GM23338 (cell line): ENCODE results near the gene FNDC11. TPM values are rescaled to one million over a fixed set of nuclear protein-coding genes. Genes with fewer than 3 reads are reported as not detected.

Experiments used
- ATAC-seq: fragments of 200-7000 bp; cut with Tn5 transposase; 3 replicates; pipeline ENCODE4 v1.9.1; 2020
- DNase-seq: peaks from one replicate; pipeline ENCODE4 v3.0.0-alpha.2; 2015; ENCODE audit warnings: low spot score
- H2AFZ ChIP-seq: fragments of 200-600 bp; sonication (generic); 2 replicates; pipeline ENCODE4 v1.8.0; 2016; ENCODE audit warnings: antibody characterized with exemption, mild to moderate bottlenecking, moderate library complexity
- H3F3A ChIP-seq: fragments of 200-600 bp; sonication (generic); replicated peaks from 2 replicates; pipeline ENCODE4 v1.8.0; 2017; ENCODE audit warnings: antibody characterized with exemption, mixed run types, low read depth
- H3K27ac ChIP-seq: fragments of 200-600 bp; sonication (generic); 2 replicates; pipeline ENCODE4 v1.6.1; 2016; ENCODE audit warnings: low read depth
- H3K27me3 ChIP-seq: fragments of 200-600 bp; sonication (generic); 2 replicates; pipeline ENCODE4 v1.8.0; 2016; ENCODE audit warnings: mild to moderate bottlenecking, mixed run types, moderate library complexity; ENCODE audit not compliant: insufficient read depth
- H3K36me3 ChIP-seq: fragments of 200-600 bp; sonication (generic); 2 replicates; pipeline ENCODE4 v1.8.0; 2016; ENCODE audit warnings: mild to moderate bottlenecking; ENCODE audit not compliant: insufficient read depth
- H3K4me1 ChIP-seq: fragments of 200-600 bp; sonication (generic); 2 replicates; pipeline ENCODE4 v1.8.0; 2016; ENCODE audit warnings: mild to moderate bottlenecking, moderate library complexity; ENCODE audit not compliant: insufficient read depth
- H3K4me2 ChIP-seq: fragments of 200-600 bp; sonication (generic); 2 replicates; pipeline ENCODE4 v1.7.1; 2017; ENCODE audit warnings: mixed run types
- H3K4me3 ChIP-seq: fragments of 200-600 bp; sonication (generic); 2 replicates; pipeline ENCODE4 v1.6.1; 2016; ENCODE audit warnings: mixed run types
- H3K79me2 ChIP-seq: fragments of 200-600 bp; sonication (generic); replicated peaks from 2 replicates; pipeline ENCODE4 v1.8.0; 2017; ENCODE audit warnings: mild to moderate bottlenecking; ENCODE audit not compliant: insufficient read depth
- H3K9me2 ChIP-seq: fragments of 200-600 bp; sonication (generic); 2 replicates; pipeline ENCODE4 v1.8.0; 2017; ENCODE audit not compliant: insufficient read depth
- H4K20me1 ChIP-seq: fragments of 200-600 bp; sonication (generic); replicated peaks from 2 replicates; pipeline ENCODE4 v1.8.0; 2017; ENCODE audit warnings: mild to moderate bottlenecking; ENCODE audit not compliant: insufficient read depth
- H3K27ac Mint-ChIP-seq: 2 replicates; pipeline ENCODE4 v1.8.0; 2020; ENCODE audit warnings: inconsistent platforms, mild to moderate bottlenecking, moderate library complexity, mixed read lengths
- H3K27me3 Mint-ChIP-seq: 3 replicates; pipeline ENCODE4 v1.8.0; 2022; ENCODE audit warnings: low read depth, mild to moderate bottlenecking, moderate library complexity, mixed read lengths, inconsistent platforms; ENCODE audit not compliant: insufficient read depth, poor library complexity
- H3K36me3 Mint-ChIP-seq: 3 replicates; pipeline ENCODE4 v1.8.0; 2021; ENCODE audit warnings: low read depth, mild to moderate bottlenecking, inconsistent platforms, moderate library complexity, mixed read lengths
- H3K4me1 Mint-ChIP-seq: 3 replicates; pipeline ENCODE4 v1.8.0; 2020; ENCODE audit warnings: mild to moderate bottlenecking, inconsistent platforms, mixed read lengths
- H3K4me3 Mint-ChIP-seq: 3 replicates; pipeline ENCODE4 v1.8.0; 2021; ENCODE audit warnings: moderate library complexity, mild to moderate bottlenecking, inconsistent platforms, mixed read lengths
- H3K9me3 Mint-ChIP-seq: 3 replicates; pipeline ENCODE4 v1.8.0; 2020; ENCODE audit warnings: moderate library complexity, mild to moderate bottlenecking, inconsistent platforms, mixed read lengths
- CREB1 ChIP-seq: fragments of 250-450 bp; sonication (Bioruptor Pico); IDR thresholded peaks from 2 replicates; pipeline ENCODE4 v1.5.0; 2020; ENCODE audit warnings: low read depth, mild to moderate bottlenecking, moderate library complexity
- EZH2 ChIP-seq: fragments of 200-600 bp; sonication (generic); IDR thresholded peaks from one replicate; pipeline ENCODE4 v1.8.0; 2017; ENCODE audit warnings: antibody characterized with exemption, mild to moderate bottlenecking, low read depth; ENCODE audit not compliant: unreplicated experiment
- JUNB ChIP-seq: IDR thresholded peaks from one replicate; pipeline ENCODE4 v1.6.1; 2016; ENCODE audit warnings: antibody characterized with exemption; ENCODE audit not compliant: unreplicated experiment
- POLR2AphosphoS5 ChIP-seq: IDR thresholded peaks from 2 replicates; pipeline ENCODE4 v1.6.1; 2016; ENCODE audit warnings: antibody characterized with exemption, low read depth
- STAT1 ChIP-seq: IDR thresholded peaks from one replicate; pipeline ENCODE4 v1.6.1; 2016; ENCODE audit warnings: antibody characterized with exemption; ENCODE audit not compliant: unreplicated experiment
- ZNF114 ChIP-seq: fragments of 250-450 bp; sonication (Bioruptor Pico); IDR thresholded peaks from 2 replicates; pipeline ENCODE4 v1.5.0; 2020; ENCODE audit warnings: mild to moderate bottlenecking, moderate library complexity
- ZNF331 ChIP-seq: fragments of 250-450 bp; sonication (Bioruptor Pico); IDR thresholded peaks from 2 replicates; pipeline ENCODE4 v1.5.0; 2020; ENCODE audit warnings: low read depth, mild to moderate bottlenecking, moderate library complexity
- long read RNA-seq: library from polyadenylated mRNA; unstranded; transcript quantifications from one replicate; pipeline ENCODE4 v2.0.0, GENCODE V29; 2020; ENCODE audit not compliant: unreplicated experiment
- polyA plus RNA-seq: library from polyadenylated mRNA; unstranded; fragments of >200 nt; fragmentation: Nextera tagmentation; extraction: Ambion mirVana; gene quantifications from 2 replicates; pipeline ENCODE4 v1.2.1, GENCODE V29; 2016
- total RNA-seq: library from RNA; depleted of rRNA; stranded (reverse); fragments of >200 nt; shearing (Covaris generic); gene quantifications from 2 replicates; pipeline ENCODE4 v1.2.3, GENCODE V29; 2014; rRNA removed
- TF ChIP-seq, protein P1 (sequence below): fragments of 250-450 bp; sonication (Bioruptor Pico); IDR thresholded peaks from 2 replicates; pipeline ENCODE4 v1.5.0; 2020; ENCODE audit warnings: mild to moderate bottlenecking, moderate library complexity
- TF ChIP-seq, protein P2 (sequence below): IDR thresholded peaks from one replicate; pipeline ENCODE4 v1.6.1; 2018; ENCODE audit warnings: antibody characterized with exemption; ENCODE audit not compliant: unreplicated experiment

Gene FNDC11, protein sequence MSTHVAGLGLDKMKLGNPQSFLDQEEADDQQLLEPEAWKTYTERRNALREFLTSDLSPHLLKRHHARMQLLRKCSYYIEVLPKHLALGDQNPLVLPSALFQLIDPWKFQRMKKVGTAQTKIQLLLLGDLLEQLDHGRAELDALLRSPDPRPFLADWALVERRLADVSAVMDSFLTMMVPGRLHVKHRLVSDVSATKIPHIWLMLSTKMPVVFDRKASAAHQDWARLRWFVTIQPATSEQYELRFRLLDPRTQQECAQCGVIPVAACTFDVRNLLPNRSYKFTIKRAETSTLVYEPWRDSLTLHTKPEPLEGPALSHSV
- total RNA-seq (5.3 and 6.5 TPM in 2 replicates), polyA plus RNA-seq (3.4 and 3.5 TPM in 2 replicates)
- long read RNA-seq, partial matches to known transcripts = 0 of 1 reads
- long read RNA-seq, other reads (novel, unspliced or antisense) = 0 of 1 reads

DNA sequence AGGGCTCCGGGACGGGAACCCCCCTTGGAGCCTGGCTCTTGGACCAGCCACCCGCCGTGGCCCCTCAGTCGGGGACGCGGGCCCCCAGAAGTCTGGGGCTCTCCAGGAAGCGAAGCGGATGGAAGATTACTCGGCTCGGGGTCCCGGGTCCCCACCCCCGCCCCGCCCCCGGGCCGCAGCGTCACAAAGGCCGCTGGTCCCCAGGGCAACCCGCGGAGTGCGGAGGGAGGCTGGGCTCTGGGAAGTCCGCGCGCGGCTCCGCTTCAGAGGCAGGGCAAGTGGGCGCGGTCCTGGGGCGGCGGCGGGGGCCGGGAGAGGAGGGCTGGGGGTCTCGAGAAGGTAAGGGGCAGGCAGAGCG is at the start of gene FNDC11:
TSS of gene FNDC11 (plus strand) at position 227 of the 358 bp plus-strand sequence. CDS start 1,505 bp downstream, outside the sequence.
- no peak for TF ChIP-seq JUNB
- peak; percentile 9; the same call in 1 of the 2 replicates for TF ChIP-seq CREB1 (CRISPR knock-in tag)
- H3K79me2 ChIP-seq = no peaks in the 10 kb centered on the region
- H3K27me3 ChIP-seq = no peaks in the 10 kb centered on the region
- ATAC-seq = peak; percentile 47
- Mint-ChIP-seq H3K4me1 (peaks cover 20% of the 10 kb centered on the region), H3K27me3 (peaks cover 12% of the 10 kb centered on the region), H3K36me3 (no peaks in the 10 kb centered on the region), H3K27ac (no peak within 1 kb of the TSS), H3K9me3 (no peaks in the 10 kb centered on the region), H3K4me3 (peak within 1 kb of the TSS; percentile 75)
- peak within 1 kb of the TSS; percentile 89 for H3K27ac ChIP-seq
- DNase-seq = peak; percentile 81
- H3F3A ChIP-seq = peaks cover 13% of the 10 kb centered on the region; the same call in 1 of the 2 replicates
- H4K20me1 ChIP-seq = no peaks in the 10 kb centered on the region
- H2AFZ ChIP-seq = peak within 1 kb of the TSS; percentile 86; the same call in 1 of the 2 replicates
- H3K4me2 ChIP-seq = peak within 1 kb of the TSS; percentile 91
- peak within 1 kb of the TSS; percentile 94 for H3K4me3 ChIP-seq
- H3K36me3 ChIP-seq = no peaks in the 10 kb centered on the region
- no peaks in the 10 kb centered on the region for H3K9me2 ChIP-seq
- H3K4me1 ChIP-seq = peaks cover 7% of the 10 kb centered on the region; the same call in 1 of the 2 replicates

DNA sequence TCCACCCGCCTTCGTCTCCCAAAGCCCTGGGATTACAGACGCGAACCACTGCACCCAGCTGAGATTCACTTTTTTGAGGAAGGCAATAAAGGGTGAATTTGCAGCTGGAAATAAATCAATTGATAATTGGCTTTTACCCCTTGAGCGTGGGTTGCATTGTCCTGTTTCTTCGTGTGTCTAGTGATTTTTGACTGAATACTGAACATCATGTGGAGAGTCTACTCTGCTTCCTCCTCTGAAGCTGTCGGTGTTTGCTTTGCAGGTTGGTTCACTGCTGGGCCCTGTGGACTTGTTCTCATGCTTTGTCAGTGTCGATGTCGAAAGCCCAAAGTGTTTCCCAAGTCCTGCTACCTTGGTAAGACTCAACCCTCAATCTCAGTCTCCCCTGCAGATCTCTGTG is 49.3 kb upstream of the FNDC11 start:
- DNase-seq (no peak), ATAC-seq (no peak)
- no peaks in the 10 kb centered on the region for H3K79me2 ChIP-seq
- 0 out of 2 replicates have a peak, but pooled peaks cover 3% of the 10 kb centered on the region for H3F3A ChIP-seq
- H3K9me2 ChIP-seq = no peaks in the 10 kb centered on the region
- H3K36me3 Mint-ChIP-seq = peaks cover 12% of the 10 kb centered on the region
- H3K4me3 Mint-ChIP-seq = no peak overlapping the region
- peaks cover 5% of the 10 kb centered on the region; the same call in 2 of the 3 replicates for H3K4me1 Mint-ChIP-seq
- H3K27me3 Mint-ChIP-seq = peaks cover 14% of the 10 kb centered on the region
- no peak overlapping the region for H3K27ac Mint-ChIP-seq
- H3K27ac ChIP-seq = no peak overlapping the region
- no peaks in the 10 kb centered on the region for H3K36me3 ChIP-seq
- no peaks in the 10 kb centered on the region for H4K20me1 ChIP-seq
- peaks cover 6% of the 10 kb centered on the region for H3K4me1 ChIP-seq
- no peak overlapping the region for H2AFZ ChIP-seq
- H3K4me3 ChIP-seq = no peak overlapping the region
- peaks cover 34% of the 10 kb centered on the region for H3K9me3 Mint-ChIP-seq
- H3K4me2 ChIP-seq = no peak overlapping the region
- peaks cover 7% of the 10 kb centered on the region for H3K27me3 ChIP-seq
- TF ChIP-seq CREB1 (CRISPR knock-in tag) (no peak), POLR2AphosphoS5 (no peak), ZNF331 (CRISPR knock-in tag) (no peak), ZNF114 (CRISPR knock-in tag) (no peak), EZH2 (no peak), STAT1 (no peak), JUNB (no peak)
- TF ChIP-seq, protein P1, sequence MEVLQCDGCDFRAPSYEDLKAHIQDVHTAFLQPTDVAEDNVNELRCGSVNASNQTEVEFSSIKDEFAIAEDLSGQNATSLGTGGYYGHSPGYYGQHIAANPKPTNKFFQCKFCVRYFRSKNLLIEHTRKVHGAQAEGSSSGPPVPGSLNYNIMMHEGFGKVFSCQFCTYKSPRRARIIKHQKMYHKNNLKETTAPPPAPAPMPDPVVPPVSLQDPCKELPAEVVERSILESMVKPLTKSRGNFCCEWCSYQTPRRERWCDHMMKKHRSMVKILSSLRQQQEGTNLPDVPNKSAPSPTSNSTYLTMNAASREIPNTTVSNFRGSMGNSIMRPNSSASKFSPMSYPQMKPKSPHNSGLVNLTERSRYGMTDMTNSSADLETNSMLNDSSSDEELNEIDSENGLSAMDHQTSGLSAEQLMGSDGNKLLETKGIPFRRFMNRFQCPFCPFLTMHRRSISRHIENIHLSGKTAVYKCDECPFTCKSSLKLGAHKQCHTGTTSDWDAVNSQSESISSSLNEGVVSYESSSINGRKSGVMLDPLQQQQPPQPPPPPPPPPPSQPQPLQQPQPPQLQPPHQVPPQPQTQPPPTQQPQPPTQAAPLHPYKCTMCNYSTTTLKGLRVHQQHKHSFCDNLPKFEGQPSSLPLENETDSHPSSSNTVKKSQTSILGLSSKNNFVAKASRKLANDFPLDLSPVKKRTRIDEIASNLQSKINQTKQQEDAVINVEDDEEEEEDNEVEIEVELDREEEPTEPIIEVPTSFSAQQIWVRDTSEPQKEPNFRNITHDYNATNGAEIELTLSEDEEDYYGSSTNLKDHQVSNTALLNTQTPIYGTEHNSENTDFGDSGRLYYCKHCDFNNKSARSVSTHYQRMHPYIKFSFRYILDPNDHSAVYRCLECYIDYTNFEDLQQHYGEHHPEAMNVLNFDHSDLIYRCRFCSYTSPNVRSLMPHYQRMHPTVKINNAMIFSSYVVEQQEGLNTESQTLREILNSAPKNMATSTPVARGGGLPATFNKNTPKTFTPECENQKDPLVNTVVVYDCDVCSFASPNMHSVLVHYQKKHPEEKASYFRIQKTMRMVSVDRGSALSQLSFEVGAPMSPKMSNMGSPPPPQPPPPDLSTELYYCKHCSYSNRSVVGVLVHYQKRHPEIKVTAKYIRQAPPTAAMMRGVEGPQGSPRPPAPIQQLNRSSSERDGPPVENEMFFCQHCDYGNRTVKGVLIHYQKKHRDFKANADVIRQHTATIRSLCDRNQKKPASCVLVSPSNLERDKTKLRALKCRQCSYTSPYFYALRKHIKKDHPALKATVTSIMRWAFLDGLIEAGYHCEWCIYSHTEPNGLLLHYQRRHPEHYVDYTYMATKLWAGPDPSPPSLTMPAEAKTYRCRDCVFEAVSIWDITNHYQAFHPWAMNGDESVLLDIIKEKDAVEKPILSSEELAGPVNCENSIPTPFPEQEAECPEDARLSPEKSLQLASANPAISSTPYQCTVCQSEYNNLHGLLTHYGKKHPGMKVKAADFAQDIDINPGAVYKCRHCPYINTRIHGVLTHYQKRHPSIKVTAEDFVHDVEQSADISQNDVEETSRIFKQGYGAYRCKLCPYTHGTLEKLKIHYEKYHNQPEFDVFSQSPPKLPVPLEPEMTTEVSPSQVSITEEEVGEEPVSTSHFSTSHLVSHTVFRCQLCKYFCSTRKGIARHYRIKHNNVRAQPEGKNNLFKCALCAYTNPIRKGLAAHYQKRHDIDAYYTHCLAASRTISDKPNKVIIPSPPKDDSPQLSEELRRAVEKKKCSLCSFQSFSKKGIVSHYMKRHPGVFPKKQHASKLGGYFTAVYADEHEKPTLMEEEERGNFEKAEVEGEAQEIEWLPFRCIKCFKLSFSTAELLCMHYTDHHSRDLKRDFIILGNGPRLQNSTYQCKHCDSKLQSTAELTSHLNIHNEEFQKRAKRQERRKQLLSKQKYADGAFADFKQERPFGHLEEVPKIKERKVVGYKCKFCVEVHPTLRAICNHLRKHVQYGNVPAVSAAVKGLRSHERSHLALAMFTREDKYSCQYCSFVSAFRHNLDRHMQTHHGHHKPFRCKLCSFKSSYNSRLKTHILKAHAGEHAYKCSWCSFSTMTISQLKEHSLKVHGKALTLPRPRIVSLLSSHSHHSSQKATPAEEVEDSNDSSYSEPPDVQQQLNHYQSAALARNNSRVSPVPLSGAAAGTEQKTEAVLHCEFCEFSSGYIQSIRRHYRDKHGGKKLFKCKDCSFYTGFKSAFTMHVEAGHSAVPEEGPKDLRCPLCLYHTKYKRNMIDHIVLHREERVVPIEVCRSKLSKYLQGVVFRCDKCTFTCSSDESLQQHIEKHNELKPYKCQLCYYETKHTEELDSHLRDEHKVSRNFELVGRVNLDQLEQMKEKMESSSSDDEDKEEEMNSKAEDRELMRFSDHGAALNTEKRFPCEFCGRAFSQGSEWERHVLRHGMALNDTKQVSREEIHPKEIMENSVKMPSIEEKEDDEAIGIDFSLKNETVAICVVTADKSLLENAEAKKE (CRISPR knock-in tag) = no peak
- TF ChIP-seq, protein P2, sequence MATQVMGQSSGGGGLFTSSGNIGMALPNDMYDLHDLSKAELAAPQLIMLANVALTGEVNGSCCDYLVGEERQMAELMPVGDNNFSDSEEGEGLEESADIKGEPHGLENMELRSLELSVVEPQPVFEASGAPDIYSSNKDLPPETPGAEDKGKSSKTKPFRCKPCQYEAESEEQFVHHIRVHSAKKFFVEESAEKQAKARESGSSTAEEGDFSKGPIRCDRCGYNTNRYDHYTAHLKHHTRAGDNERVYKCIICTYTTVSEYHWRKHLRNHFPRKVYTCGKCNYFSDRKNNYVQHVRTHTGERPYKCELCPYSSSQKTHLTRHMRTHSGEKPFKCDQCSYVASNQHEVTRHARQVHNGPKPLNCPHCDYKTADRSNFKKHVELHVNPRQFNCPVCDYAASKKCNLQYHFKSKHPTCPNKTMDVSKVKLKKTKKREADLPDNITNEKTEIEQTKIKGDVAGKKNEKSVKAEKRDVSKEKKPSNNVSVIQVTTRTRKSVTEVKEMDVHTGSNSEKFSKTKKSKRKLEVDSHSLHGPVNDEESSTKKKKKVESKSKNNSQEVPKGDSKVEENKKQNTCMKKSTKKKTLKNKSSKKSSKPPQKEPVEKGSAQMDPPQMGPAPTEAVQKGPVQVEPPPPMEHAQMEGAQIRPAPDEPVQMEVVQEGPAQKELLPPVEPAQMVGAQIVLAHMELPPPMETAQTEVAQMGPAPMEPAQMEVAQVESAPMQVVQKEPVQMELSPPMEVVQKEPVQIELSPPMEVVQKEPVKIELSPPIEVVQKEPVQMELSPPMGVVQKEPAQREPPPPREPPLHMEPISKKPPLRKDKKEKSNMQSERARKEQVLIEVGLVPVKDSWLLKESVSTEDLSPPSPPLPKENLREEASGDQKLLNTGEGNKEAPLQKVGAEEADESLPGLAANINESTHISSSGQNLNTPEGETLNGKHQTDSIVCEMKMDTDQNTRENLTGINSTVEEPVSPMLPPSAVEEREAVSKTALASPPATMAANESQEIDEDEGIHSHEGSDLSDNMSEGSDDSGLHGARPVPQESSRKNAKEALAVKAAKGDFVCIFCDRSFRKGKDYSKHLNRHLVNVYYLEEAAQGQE = no peak
